ENCODE measurements around the gene PHYH.

DNA sequence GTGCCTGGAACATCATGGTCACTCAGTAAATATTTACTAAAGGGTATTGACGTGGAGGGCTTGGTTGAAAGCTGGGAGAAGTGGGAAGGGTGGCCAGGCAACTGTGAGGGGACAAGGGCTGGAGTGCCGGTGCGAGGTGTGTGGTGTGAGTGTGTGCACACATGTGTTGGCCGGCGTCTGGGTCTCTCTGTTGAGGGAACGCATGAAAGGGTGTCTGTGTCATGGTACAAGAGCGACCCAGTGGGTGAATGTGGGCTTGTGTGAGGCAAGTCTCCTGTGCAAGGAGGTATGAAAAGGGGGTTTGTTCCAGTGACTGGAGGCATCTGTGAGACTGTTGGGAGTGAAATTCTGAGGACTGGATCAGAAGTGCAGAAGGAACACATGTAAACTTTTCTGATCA, 36.3 kb downstream of the PHYH start:
- TF ChIP-seq POLR2A (IDR thresholded peaks at IDR 0.05) = no peak
- TF ChIP-seq, protein P1, sequence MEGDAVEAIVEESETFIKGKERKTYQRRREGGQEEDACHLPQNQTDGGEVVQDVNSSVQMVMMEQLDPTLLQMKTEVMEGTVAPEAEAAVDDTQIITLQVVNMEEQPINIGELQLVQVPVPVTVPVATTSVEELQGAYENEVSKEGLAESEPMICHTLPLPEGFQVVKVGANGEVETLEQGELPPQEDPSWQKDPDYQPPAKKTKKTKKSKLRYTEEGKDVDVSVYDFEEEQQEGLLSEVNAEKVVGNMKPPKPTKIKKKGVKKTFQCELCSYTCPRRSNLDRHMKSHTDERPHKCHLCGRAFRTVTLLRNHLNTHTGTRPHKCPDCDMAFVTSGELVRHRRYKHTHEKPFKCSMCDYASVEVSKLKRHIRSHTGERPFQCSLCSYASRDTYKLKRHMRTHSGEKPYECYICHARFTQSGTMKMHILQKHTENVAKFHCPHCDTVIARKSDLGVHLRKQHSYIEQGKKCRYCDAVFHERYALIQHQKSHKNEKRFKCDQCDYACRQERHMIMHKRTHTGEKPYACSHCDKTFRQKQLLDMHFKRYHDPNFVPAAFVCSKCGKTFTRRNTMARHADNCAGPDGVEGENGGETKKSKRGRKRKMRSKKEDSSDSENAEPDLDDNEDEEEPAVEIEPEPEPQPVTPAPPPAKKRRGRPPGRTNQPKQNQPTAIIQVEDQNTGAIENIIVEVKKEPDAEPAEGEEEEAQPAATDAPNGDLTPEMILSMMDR (IDR thresholded peaks at IDR 0.05) = no peak
- TF ChIP-seq POLR2AphosphoS5 (IDR thresholded peaks at IDR 0.05) = no peak

All from breast epithelium (tissue), 3 donors.